GM18868 (cell line): ENCODE data around the gene TNS4.

Experiments
- ATAC-seq: cut with Tn5 transposase; IDR thresholded peaks from one replicate; pipeline ENCODE4 v1.9.1; 2021; ENCODE audit warnings: mild to moderate bottlenecking, moderate library complexity; ENCODE audit not compliant: unreplicated experiment

Gene TNS4

DNA sequence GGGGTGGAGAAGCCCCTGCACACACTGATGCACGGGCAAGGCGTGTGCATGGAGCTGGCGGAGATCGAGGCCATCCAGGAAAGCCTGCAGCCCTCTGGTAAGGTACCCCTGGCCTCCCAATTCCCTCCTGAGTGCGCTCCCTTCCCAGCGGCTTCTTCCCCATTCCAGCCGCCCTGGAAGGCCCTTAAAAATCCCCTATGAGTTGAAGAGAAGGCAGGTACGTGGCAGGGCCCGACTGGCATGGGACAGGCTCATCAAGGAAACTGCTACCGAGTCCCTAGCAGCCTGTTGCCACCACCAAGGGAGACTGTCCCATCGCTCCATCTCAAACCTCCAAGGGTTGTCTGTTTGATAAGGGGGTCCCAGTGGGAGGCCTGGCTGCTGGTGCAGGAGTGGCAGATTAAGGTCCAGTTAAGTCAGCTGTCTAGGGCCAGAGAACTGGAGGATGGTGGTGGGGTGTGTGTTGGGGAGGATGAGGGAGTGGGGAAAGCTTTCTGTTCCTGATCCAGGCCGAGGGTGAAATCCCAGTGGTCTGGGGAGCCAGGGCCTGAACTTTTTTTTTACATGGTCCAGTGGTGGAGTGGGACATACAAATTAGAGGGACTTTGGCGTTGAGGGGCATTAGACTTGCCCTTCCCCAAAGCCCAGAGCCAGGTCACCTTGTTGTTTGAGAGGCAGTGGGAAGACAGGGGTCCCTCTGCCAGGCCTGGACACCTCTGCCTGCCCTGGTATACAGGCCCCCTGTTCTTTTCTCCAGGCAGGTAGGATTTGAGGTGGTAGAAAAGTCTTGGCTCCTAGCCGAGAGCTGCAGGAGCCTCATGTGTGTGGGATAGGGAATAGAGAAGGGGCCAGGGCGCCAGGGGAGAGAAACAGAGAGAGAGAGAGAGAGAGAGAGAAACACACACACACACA lies 57.2 kb downstream of the TNS4 start:
- no peak for ATAC-seq

DNA sequence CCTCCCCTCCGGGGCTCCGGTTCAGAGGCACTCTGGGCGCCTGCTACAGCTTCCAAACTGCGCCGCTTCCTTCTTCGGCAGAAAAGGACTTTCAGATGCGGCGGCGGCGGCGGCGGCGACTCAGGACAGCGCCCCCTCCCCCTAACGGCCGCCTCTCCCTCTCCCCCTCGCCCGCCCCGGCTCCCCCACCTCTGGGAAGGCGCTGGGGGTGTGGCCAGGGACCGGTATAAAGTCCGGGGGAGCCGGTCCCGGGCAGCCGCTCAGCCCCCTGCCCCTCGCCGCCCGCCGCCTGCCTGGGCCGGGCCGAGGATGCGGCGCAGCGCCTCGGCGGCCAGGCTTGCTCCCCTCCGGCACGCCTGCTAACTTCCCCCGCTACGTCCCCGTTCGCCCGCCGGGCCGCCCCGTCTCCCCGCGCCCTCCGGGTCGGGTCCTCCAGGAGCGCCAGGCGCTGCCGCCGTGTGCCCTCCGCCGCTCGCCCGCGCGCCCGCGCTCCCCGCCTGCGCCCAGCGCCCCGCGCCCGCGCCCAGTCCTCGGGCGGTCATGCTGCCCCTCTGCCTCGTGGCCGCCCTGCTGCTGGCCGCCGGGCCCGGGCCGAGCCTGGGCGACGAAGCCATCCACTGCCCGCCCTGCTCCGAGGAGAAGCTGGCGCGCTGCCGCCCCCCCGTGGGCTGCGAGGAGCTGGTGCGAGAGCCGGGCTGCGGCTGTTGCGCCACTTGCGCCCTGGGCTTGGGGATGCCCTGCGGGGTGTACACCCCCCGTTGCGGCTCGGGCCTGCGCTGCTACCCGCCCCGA lies 58.0 kb downstream of the TNS4 start, which contains the start of gene IGFBP4:
Gene IGFBP4 (plus strand): TSS at position 255 of the 792 bp plus-strand sequence. CDS start 286 bp downstream, at position 541.
- ATAC-seq: peak; percentile 54

DNA sequence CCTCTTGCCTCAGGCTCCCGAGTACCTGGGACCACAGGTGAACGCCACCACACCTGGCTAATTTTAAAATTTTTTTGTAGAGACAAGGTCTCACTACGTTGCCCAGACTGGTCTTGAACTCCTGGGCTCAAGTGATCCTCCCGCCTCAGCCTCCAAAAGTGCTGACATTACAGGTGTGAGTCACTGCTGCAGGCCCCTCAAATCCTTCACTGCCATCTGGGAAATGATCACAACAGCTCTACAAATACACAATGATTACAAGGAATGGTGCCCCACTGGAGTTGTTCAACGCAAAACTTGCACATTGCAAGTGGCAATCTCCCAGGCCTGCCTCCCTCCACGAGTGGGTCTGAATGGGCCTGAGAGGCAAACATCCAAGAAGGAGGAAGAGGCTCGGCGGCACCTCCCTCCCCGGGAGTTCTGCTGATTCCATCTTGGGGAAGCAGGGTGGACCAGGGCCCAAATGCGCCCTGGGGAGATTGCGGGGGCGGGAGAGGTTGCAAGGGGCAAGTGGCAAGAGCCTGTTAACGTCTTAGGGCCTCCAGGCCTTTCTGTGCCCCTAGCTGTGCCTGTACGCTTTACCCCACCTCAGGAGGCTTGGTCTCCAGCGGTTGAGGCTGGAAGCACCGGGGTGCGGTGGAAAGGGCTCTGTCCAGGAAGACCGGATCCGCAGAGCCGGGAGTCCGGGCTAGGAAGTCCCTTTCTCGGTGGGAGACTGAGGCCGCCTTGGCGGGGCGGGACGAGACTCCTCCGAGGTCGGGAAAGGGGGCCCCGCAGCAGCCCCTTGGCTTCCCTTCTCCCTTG lies 58.8 kb downstream of the TNS4 start:
- no peak for ATAC-seq

DNA sequence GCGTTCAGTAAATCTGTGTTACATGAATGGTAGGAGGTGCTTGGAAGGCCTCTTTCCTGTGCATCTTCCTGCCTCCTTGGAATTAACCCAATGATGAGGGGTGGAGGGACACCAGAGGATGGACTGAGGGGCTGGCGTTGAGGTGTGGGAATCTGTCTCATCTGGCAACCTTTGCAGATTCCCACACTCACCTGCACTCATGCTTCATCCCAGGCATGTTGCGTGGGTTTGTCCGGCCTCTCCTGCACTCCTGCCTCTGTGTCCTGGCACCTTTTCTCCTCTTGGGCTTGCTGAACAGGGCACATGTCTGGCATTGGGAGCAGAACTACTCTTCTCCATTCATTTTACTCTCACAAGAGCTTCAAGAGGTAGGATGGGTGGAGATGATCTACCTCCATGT lies 61.3 kb downstream of the TNS4 start:
- no peak for ATAC-seq

DNA sequence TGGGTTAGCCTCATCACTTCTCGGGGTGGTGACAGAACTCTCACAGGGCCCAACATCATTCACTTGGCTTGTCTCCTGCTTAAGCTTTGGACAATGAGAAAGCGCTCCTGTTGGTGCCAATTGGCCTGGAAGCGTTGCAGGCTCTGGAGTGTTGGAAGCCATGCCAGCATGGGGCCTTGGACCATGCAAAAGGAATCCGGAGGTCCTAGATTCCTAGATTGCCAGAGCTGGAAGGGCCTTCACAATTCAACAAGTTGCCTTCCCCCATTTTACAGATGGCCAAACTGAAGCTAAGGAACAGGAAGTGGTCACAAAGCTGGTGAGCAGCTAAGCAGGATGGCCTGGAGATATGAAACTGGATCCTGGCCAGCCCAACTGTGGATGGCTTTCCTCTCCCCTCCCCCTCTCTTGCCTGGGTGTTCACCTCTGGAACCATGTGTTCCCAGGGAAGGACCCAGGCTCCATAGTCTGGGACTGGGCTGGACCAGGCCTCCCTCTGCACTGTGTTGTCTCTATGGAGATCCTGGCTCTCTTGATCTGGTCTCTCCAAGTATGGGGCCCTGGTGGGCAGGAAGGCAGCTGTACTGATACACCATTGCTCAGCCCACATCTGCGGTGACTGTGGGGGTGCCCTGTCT lies 64.2 kb downstream of the TNS4 start:
- no peak for ATAC-seq

DNA sequence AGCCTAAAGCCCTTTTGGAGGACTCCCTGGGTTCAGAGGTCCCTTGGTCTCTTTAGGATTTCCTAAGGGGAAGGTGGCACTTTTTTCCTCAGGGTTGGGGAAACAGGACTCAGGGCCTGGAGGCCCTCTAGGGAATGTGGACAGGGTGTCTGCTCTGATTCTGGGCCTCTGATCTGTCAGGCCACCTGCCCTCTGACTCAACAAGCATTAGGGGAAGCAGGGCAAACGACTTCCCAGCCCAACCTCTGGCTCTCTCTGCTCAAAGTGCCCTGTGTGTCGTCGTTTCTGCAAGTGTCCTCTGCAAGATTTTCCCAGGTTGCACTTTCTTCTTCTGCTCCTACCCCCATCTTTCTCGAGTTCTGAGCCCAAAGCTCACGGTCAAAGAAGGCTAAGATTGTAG lies 64.8 kb downstream of the TNS4 start:
- no peak for ATAC-seq

DNA sequence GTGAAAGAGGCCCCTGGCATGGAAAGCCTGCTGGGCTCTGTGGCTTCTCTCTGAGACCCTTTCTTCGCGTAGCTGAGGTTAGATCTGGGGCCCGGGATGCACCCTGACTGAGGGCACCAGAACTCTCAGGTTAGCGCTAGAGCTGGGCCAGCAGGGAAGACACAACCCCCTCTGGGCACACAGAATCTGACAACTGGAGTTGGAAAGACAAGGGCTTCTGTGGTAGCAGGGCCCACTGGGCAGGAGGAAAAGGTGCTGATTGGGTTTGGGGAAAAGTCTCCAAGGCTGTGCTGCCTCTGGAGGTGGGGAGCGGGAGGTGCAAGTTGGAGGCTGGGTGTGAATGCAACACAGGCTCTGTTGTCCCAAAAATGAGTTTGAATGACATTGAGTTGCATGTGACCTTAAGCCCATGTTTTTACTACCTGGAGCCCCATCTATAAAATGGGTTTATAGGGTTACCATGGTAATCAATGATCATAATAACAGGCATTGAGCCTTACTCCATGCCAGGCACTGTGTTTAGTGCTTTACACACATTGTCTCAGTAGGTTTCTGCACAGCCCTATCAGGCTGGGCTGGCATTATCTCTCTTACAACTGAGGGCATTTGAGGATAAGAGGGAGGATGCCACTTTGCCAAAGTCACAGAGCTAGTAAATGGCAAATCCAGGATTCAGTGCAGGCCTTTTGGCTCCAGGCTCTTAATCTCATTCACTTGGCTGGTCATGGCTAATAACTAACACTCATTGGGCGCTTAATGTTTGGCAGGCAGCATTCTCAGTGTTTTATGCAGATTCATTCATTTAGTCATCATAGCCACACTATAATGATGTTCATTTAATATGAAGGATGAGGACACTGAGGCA lies 67.6 kb downstream of the TNS4 start:
- no peak for ATAC-seq

DNA sequence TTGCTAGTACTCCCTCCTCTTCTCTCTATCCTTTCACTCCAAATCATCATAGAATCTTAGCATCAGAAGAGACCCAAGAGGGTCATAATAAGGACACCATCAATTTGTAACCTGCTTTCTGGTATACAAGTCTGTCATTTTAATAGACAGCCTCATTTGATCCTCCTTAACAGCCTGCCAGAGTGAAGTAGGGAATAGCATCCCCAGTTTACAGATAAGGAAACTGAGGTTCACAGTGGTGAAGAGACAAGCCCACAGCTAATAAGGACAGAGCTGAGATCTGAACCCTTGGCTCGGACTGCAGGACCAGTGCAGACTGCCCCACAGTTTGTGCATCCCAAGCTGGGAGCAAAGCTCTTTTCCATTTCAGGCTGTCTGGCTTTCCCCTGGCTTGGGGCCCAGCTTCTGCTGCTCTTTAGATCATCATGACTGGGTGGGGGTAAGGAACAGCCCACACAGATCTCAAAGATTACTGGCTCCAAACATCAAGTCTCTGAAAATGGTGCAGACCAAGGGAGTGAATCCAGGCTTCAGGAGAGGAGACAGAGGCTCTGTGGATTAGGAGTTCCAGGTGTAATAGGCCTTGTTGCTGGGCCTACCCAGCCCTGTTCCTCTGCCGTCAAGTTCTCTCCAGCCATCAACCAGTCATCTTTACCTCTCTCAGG lies 68.4 kb downstream of the TNS4 start:
- no peak for ATAC-seq

DNA sequence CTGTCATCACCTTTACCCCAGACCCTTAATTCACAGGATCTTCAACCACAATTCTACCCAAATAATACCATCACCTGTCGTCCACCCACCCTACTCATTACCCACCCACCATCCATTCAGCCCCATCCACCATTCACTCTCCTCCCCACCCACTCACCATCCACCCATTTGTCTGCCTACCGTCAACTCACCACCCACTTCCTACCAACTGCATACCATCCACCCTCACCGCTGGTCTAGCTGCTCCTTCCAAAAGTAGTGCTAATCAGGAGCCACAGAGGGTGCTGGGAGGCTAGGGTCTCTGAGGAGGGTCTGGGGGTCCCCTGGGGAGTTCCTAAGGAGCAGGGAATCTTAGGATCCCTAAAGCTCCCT lies 70.2 kb downstream of the TNS4 start:
- no peak for ATAC-seq

DNA sequence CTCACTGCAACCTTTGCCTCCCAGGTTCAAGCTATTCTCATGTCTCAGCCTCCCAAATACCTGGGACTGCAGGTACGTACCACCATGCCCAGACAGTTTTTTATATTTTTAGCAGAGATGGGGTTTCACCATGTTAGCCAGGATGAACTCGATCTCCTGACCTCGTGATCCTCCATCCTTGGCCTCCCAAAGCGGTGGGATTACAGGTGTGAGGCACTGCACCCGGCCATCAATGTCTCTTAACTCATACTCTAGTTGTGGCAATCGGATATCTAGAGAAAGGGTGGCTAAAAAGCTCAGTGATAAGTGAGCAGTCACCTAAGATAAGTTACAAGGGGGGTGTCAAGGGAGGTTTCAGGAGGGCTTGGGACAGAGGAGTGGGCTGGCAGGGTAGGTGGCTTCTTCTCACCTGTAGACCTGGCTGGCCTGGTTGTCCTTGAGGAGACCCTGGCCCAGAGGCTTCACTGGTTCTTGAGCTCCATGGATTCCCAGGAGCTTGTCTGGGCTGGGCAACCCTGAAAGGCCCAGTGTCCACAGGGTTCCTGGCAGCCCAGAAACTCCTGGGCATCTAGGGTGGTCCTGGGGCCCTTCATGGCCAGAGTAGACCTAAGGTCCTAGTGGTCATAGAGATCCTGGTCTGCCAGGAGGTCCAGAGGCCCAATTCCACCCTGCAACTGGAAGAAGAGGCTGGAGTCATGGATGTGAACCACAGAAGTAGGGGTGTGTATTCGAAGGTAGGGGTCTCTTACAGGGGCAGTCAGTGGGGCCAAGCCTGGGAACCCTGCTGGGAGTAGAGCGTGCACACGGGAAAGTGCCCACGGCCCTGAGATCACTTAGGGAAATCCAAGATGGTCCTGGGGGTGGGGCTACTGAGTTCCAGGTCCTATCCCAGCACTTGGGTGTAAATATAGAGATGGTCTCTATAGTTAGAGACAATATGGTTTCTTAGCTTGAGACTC lies 70.9 kb downstream of the TNS4 start:
- ATAC-seq: no peak

DNA sequence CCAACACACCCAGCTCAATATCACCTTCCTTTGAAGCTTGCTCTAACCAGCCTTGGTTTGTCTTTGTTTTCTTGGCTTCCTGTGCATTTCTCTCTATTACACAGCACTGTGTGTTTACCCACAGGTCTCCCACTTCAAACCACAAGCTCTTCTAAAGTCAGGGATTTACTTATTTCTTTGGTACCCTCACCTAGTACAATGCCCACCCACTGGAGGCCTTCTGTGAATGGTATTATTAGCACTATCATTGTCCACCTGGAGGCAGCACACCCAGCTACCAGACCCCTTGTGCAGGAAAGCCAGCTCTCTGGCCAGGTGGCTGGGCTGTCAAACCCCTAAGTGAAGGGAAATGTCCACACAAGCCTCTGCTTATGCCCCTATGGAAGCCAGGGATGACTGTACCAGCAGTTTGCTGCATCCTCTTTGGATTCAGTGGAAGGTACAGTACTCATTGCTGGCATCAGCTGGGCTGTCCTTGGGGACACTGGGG lies 74.4 kb downstream of the TNS4 start:
- no peak for ATAC-seq
